Measurements from ENCODE around the gene SLFN5.
A peak's percentile ranks its signal among the peaks of the same experiment; 100 is the strongest.

Gene SLFN5

GRCh38 chr17:35314415-35315216 lies 71.7 kb downstream of the SLFN5 start:
- in situ Hi-C loops (cut with MboI; ENCODE audit: low sequenced_read_pairs, unreplicated experiment) = loop anchor here (10.0 to 25.0 kb wide), 2 partner anchors 220 to 423 kb away; partner anchors contain the start of genes RASL10B and SLFN12L
- TF ChIP-seq CTCF (IDR thresholded peaks at IDR 0.05; ENCODE audit: borderline replicate concordance, control extremely low read depth, extremely low read depth, insufficient read depth, missing control alignments) = no peak
- DNase-seq (ENCODE audit: low spot score) = peak; percentile 9

DNA sequence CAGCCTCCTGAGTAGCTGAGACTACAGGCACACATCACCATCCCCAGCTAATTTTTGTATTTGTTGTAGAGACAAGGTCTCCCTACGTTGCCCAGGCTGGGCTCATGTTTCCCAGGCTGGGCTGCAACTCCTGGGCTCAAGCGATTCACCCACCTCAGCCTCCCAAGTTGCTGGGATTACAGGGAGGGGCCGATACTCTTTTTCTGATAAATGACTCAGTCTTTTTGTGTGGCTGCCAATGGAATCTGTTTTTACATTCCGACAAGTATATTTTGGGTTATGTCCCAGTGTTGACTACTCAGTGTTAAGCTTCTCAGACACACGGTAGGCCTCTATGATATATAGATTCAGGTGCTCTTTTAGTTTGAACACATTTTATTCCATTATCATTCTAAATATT lies 72.4 kb downstream of the SLFN5 start:
- DNase-seq (ENCODE audit: low spot score) = no peak

GRCh38 chr17:35315971-35316370 lies 73.1 kb downstream of the SLFN5 start:
- no peak for TF ChIP-seq CTCF (IDR thresholded peaks at IDR 0.05; ENCODE audit: borderline replicate concordance, control extremely low read depth, extremely low read depth, insufficient read depth, missing control alignments)
- no peak for DNase-seq (ENCODE audit: low spot score)
- in situ Hi-C loops (cut with MboI; ENCODE audit: low sequenced_read_pairs, unreplicated experiment) = loop anchor here (10.0 to 25.0 kb wide), 2 partner anchors 219 to 421 kb away; partner anchors contain the start of genes RASL10B and SLFN12L

More for the DNA sequence above, 72.4 kb downstream of the SLFN5 start:
- TF ChIP-seq CTCF (IDR thresholded peaks at IDR 0.05; ENCODE audit: borderline replicate concordance, control extremely low read depth, extremely low read depth, insufficient read depth, missing control alignments) = no peak
- in situ Hi-C loops (cut with MboI; ENCODE audit: low sequenced_read_pairs, unreplicated experiment) = loop anchor here (10.0 to 25.0 kb wide), 2 partner anchors 220 to 422 kb away; partner anchors contain the start of genes RASL10B and SLFN12L

DNA sequence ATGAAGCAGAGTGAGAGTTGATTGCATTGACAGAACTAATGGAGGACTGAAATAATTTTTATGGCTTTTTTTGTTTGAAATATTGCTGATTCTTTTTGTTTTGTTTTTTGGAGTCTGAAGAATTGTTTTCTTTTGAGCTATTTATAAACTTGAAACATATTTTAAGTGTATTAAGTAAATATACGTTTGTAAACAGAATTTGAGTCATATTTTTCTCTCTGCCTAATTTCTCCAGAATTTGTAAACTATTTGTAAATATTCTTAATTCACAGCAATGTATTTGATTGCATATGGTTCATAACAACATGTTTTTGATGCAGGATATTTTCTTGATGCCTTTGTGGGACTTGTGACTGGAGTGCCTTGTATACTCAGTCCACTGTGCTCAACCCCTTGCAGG lies 79.9 kb downstream of the SLFN5 start:
- in situ Hi-C loops (cut with MboI; ENCODE audit: low sequenced_read_pairs, unreplicated experiment) = loop anchor here (25.0 kb wide), 1 partner anchor 415 kb away; the partner anchor contains the start of gene RASL10B
- TF ChIP-seq CTCF (IDR thresholded peaks at IDR 0.05; ENCODE audit: borderline replicate concordance, control extremely low read depth, extremely low read depth, insufficient read depth, missing control alignments) = no peak
- DNase-seq (ENCODE audit: low spot score) = no peak

All from GM13976 (cell line).